Fibroblast of lung (primary cell): ENCODE results near the gene ZNF576.

Source experiments
- EZH2 ChIP-seq: IDR thresholded peaks from 2 replicates; pipeline ENCODE4 v1.5.1; 2012; ENCODE audit warnings: low read length, control low read depth, mild to moderate bottlenecking; ENCODE audit errors: missing control alignments
- TF ChIP-seq, protein P1 (sequence below), 2 donors: IDR thresholded peaks in 1 of 2; conservative IDR thresholded peaks in 1 of 2; 1 replicate in 1 of 2; 2 replicates in 1 of 2; pipeline ENCODE4 v1.5.1; 2011 to 2012; ENCODE audit warnings: low read length in 2 of 2, control low read depth in 1 of 2, inconsistent platforms in 1 of 2, low read depth in 1 of 2, mild to moderate bottlenecking in 1 of 2

DNA sequence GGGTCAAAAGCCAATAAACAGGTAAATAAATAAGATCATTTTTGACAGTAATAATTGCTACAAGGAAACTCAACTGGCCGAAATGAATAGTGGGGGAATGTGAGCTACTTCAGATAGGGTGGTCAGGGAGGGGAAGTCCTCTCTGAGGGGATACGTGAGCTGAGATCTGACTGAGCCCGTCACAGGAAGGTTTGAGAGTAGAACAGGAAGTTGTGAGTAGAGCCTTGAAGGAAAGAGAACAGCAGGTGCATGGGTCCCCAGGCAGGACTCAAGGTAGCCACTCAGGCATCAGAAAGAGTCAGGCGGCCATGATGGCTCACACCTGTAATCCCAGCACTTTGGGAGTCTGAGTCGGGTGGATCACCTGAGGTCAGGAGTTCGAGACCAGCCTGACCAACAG lies 6.7 kb upstream of the ZNF576 start:
- TF ChIP-seq, protein P1, sequence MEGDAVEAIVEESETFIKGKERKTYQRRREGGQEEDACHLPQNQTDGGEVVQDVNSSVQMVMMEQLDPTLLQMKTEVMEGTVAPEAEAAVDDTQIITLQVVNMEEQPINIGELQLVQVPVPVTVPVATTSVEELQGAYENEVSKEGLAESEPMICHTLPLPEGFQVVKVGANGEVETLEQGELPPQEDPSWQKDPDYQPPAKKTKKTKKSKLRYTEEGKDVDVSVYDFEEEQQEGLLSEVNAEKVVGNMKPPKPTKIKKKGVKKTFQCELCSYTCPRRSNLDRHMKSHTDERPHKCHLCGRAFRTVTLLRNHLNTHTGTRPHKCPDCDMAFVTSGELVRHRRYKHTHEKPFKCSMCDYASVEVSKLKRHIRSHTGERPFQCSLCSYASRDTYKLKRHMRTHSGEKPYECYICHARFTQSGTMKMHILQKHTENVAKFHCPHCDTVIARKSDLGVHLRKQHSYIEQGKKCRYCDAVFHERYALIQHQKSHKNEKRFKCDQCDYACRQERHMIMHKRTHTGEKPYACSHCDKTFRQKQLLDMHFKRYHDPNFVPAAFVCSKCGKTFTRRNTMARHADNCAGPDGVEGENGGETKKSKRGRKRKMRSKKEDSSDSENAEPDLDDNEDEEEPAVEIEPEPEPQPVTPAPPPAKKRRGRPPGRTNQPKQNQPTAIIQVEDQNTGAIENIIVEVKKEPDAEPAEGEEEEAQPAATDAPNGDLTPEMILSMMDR (conservative IDR thresholded peaks at IDR 0.05 in 1 of 2, IDR thresholded peaks at IDR 0.05 in 1 of 2; ENCODE audit: low read depth in 1 of 2, low read length in 2 of 2), result no peak
- TF ChIP-seq EZH2, result no peak
